ENCODE measurements around the gene HOXB4.

- TF ChIP-seq CTCF (conservative IDR thresholded peaks at IDR 0.05; ENCODE audit: low read length) (no peak), EZH2phosphoT487 (IDR thresholded peaks at IDR 0.05; ENCODE audit: borderline replicate concordance, low read depth, low read length) (no peak)
Measured at GRCh38 chr17:48552466-48553189, 25.5 kb downstream of the HOXB4 start.

All from OCI-LY7 (cell line).